ENCODE measurements around the gene MARCOL.

- TF ChIP-seq ZNF274 (IDR thresholded peaks at IDR 0.05; ENCODE audit: low read depth, low read length) (no peak), YY1 (IDR thresholded peaks at IDR 0.05; ENCODE audit: insufficient read depth, insufficient read length) (no peak), SUZ12 (IDR thresholded peaks at IDR 0.05; ENCODE audit: extremely low read depth, insufficient read depth, insufficient read length) (no peak)
Observed at GRCh38 chr5:148224117-148224742, 14.1 kb upstream of the MARCOL start.
